HepG2 (cell line): ENCODE results near the gene IL1B. TPM values are rescaled to one million over a fixed set of nuclear protein-coding genes. Genes with fewer than 3 reads are reported as not detected.

Experiments used
- EEA1 ChIP-seq: sonication (generic); formaldehyde crosslinking; IDR thresholded peaks from 2 replicates; pipeline ENCODE4 v1.5.1; 2020; ENCODE audit warnings: mild to moderate bottlenecking, missing genetic modification reagents, borderline replicate concordance
- MAFF ChIP-seq: IDR thresholded peaks from 2 replicates; pipeline ENCODE4 v1.6.1; 2011; ENCODE audit warnings: low read depth, low read length, improper control_type of control experiment
- MED8 ChIP-seq: sonication (generic); formaldehyde crosslinking; IDR thresholded peaks from 2 replicates; pipeline ENCODE4 v1.8.1; 2023; ENCODE audit warnings: mild to moderate bottlenecking, missing genetic modification reagents; ENCODE audit not compliant: insufficient replicate concordance
- RFX5 ChIP-seq: IDR thresholded peaks from 2 replicates; pipeline ENCODE4 v1.6.1; 2011; ENCODE audit warnings: low read depth, low read length, improper control_type of control experiment
- SMARCE1 ChIP-seq: fragments of 450-650 bp; IDR thresholded peaks from 2 replicates; pipeline ENCODE4 v1.6.1; 2017; ENCODE audit warnings: borderline replicate concordance
- TBX3 ChIP-seq: fragments of 450-650 bp; IDR thresholded peaks from 2 replicates; pipeline ENCODE4 v1.6.1; 2017; ENCODE audit warnings: antibody characterized with exemption, mild to moderate bottlenecking, inconsistent platforms, borderline replicate concordance
- ZNF775 ChIP-seq: sonication (generic); formaldehyde crosslinking; IDR thresholded peaks from 2 replicates; pipeline ENCODE4 v1.4.0; 2020; ENCODE audit warnings: missing genetic modification reagents, mild to moderate bottlenecking, moderate library complexity, borderline replicate concordance
- ZNF816 ChIP-seq: sonication (generic); formaldehyde crosslinking; IDR thresholded peaks from 2 replicates; pipeline ENCODE4 v1.8.0; 2022; ENCODE audit warnings: missing genetic modification reagents, mild to moderate bottlenecking, borderline replicate concordance
- ZSCAN31 ChIP-seq: sonication (generic); formaldehyde crosslinking; IDR thresholded peaks from 2 replicates; pipeline ENCODE4 v1.5.0; 2020; ENCODE audit warnings: low read depth, mild to moderate bottlenecking, missing genetic modification reagents
- polyA plus RNA-seq, 8 experiments: library from polyadenylated mRNA; depleted of rRNA in 3 of 8; stranded (reverse) in 7 of 8; unstranded in 1 of 8; fragments of >200 nt; fragmentation: Illumina TruSeq in 4 of 8; extraction: Trizol in 4 of 8; gene quantifications; 2 replicates each; pipeline versions ENCODE4 v1.2.1 to v1.2.3, GENCODE V29; 2011 to 2016; ENCODE audit warnings: low read depth in 4 of 8, missing spikeins in 1 of 8, mixed read lengths in 1 of 8; ENCODE audit not compliant: insufficient read depth in 1 of 8
- total RNA-seq, 5 experiments: library from RNA; depleted of rRNA; stranded (reverse); fragments of >200 nt; fragmentation: Illumina TruSeq; extraction: Trizol; gene quantifications; 2 replicates each; pipeline ENCODE4 v1.2.3, GENCODE V29; 2016; ENCODE audit warnings: low read depth in 1 of 5
- TF ChIP-seq, protein P1 (sequence below): sonication (generic); formaldehyde crosslinking; IDR thresholded peaks from 2 replicates; pipeline ENCODE4 v1.9.0; 2021; ENCODE audit warnings: missing genetic modification reagents, borderline replicate concordance
- TF ChIP-seq, protein P2 (sequence below): sonication (generic); formaldehyde crosslinking; IDR thresholded peaks from 2 replicates; pipeline ENCODE4 v1.8.0; 2022; ENCODE audit warnings: low read depth, missing genetic modification reagents
- TF ChIP-seq, protein P3 (sequence below), 2 experiments: sonication (generic) in 1 of 2; formaldehyde crosslinking in 1 of 2; IDR thresholded peaks; 2 replicates each; pipeline versions ENCODE4 v1.4.0 to v1.6.1; 2016 to 2020; ENCODE audit warnings: borderline replicate concordance in 1 of 2, low read depth in 1 of 2, mild to moderate bottlenecking in 1 of 2, missing genetic modification reagents in 1 of 2
- TF ChIP-seq, protein P4 (sequence below): IDR thresholded peaks from 2 replicates; pipeline ENCODE4 v1.6.1; 2016; ENCODE audit warnings: mild to moderate bottlenecking
- TF ChIP-seq, protein P5 (sequence below), 2 experiments: IDR thresholded peaks; 2 replicates each; pipeline ENCODE4 v1.6.1; 2011 to 2012; ENCODE audit warnings: low read length in 2 of 2, borderline replicate concordance in 1 of 2, low read depth in 1 of 2, mild to moderate bottlenecking in 1 of 2, moderate library complexity in 1 of 2

The IL1B gene
- total and polyA plus RNA-seq, 2 of the 13 experiments (the other 11 are each of a cell fraction or from before 2014, with no cell fraction given): 0.18 TPM; not detected in 1

DNA sequence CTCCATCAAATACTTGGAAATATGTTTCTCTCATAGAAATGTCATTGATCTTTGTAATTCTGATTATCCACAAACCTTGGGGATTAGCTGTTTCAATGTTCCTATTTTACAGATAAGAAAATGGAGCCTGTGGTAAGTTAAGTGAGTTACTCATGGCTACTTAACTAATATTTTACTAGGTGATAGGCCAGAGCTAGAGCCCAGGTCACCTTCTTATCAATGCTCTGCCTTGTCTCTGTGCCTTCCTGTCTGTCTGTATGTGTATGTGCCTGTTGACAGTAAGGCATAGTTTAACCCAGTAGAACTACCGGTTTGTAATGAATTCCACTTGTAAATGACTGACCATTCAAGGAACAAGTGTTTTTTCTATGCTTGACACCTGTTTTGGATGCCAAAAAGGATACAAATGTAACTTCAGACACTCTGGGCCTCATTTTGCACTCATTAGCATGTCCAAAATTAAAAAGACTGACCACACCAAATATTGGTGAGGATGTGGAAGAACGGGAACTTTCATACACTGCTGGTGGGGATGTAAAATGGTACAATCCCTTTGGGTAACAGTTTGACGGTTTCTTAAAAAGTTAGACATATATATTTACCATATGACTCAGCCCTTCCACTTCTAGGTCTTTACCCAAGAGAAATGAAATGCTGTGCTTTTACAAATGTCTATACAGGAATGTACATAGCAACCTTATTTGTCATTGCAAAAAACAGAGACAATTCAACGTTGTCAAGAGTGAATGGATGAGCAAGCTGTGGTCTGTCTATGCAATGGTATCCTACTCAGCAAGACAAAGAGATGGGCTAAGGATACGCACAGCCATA is 32.7 kb downstream of the IL1B start (continued):
- no peak for TF ChIP-seq EEA1 (CRISPR knock-in tag)
- TF ChIP-seq MED8 (CRISPR knock-in tag): no peak
- TF ChIP-seq, protein P1, sequence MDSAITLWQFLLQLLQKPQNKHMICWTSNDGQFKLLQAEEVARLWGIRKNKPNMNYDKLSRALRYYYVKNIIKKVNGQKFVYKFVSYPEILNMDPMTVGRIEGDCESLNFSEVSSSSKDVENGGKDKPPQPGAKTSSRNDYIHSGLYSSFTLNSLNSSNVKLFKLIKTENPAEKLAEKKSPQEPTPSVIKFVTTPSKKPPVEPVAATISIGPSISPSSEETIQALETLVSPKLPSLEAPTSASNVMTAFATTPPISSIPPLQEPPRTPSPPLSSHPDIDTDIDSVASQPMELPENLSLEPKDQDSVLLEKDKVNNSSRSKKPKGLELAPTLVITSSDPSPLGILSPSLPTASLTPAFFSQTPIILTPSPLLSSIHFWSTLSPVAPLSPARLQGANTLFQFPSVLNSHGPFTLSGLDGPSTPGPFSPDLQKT (CRISPR knock-in tag): no peak
- 0 out of 2 replicates have a peak, but pooled peaks have one; percentile 26 for TF ChIP-seq SMARCE1
- TF ChIP-seq ZNF816 (CRISPR knock-in tag): peak; percentile 42; the same call in 1 of the 2 replicates
- TF ChIP-seq, protein P2, sequence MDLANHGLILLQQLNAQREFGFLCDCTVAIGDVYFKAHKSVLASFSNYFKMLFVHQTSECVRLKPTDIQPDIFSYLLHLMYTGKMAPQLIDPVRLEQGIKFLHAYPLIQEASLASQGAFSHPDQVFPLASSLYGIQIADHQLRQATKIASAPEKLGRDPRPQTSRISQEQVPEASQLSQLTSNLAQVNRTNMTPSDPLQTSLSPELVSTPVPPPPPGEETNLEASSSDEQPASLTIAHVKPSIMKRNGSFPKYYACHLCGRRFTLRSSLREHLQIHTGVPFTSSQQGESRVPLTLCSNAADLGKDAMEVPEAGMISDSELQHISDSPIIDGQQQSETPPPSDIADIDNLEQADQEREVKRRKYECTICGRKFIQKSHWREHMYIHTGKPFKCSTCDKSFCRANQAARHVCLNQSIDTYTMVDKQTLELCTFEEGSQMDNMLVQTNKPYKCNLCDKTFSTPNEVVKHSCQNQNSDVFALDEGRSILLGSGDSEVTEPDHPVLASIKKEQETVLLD (CRISPR knock-in tag): no peak
- TF ChIP-seq, protein P3, sequence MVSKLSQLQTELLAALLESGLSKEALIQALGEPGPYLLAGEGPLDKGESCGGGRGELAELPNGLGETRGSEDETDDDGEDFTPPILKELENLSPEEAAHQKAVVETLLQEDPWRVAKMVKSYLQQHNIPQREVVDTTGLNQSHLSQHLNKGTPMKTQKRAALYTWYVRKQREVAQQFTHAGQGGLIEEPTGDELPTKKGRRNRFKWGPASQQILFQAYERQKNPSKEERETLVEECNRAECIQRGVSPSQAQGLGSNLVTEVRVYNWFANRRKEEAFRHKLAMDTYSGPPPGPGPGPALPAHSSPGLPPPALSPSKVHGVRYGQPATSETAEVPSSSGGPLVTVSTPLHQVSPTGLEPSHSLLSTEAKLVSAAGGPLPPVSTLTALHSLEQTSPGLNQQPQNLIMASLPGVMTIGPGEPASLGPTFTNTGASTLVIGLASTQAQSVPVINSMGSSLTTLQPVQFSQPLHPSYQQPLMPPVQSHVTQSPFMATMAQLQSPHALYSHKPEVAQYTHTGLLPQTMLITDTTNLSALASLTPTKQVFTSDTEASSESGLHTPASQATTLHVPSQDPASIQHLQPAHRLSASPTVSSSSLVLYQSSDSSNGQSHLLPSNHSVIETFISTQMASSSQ (IDR thresholded peaks at IDR 0.05; ENCODE audit: low read depth): 0 out of 2 replicates have a peak, but pooled peaks have one; percentile 12
- TF ChIP-seq, protein P3 (CRISPR knock-in tag; IDR thresholded peaks at IDR 0.05; ENCODE audit: borderline replicate concordance): peak; percentile 49; the same call in 1 of the 2 replicates
- TF ChIP-seq TBX3: peak; percentile 70; the same call in 1 of the 2 replicates
- peak; percentile 80 for TF ChIP-seq MAFF
- TF ChIP-seq ZSCAN31: no peak
- no peak for TF ChIP-seq ZNF775 (CRISPR knock-in tag)
- TF ChIP-seq, protein P4, sequence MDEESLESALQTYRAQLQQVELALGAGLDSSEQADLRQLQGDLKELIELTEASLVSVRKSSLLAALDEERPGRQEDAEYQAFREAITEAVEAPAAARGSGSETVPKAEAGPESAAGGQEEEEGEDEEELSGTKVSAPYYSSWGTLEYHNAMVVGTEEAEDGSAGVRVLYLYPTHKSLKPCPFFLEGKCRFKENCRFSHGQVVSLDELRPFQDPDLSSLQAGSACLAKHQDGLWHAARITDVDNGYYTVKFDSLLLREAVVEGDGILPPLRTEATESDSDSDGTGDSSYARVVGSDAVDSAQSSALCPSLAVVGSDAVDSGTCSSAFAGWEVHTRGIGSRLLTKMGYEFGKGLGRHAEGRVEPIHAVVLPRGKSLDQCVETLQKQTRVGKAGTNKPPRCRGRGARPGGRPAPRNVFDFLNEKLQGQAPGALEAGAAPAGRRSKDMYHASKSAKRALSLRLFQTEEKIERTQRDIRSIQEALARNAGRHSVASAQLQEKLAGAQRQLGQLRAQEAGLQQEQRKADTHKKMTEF (CRISPR knock-in tag): peak; percentile 65; the same call in 1 of the 2 replicates
- TF ChIP-seq RFX5: peak; percentile 79; the same call in 1 of the 2 replicates
- TF ChIP-seq, protein P5, sequence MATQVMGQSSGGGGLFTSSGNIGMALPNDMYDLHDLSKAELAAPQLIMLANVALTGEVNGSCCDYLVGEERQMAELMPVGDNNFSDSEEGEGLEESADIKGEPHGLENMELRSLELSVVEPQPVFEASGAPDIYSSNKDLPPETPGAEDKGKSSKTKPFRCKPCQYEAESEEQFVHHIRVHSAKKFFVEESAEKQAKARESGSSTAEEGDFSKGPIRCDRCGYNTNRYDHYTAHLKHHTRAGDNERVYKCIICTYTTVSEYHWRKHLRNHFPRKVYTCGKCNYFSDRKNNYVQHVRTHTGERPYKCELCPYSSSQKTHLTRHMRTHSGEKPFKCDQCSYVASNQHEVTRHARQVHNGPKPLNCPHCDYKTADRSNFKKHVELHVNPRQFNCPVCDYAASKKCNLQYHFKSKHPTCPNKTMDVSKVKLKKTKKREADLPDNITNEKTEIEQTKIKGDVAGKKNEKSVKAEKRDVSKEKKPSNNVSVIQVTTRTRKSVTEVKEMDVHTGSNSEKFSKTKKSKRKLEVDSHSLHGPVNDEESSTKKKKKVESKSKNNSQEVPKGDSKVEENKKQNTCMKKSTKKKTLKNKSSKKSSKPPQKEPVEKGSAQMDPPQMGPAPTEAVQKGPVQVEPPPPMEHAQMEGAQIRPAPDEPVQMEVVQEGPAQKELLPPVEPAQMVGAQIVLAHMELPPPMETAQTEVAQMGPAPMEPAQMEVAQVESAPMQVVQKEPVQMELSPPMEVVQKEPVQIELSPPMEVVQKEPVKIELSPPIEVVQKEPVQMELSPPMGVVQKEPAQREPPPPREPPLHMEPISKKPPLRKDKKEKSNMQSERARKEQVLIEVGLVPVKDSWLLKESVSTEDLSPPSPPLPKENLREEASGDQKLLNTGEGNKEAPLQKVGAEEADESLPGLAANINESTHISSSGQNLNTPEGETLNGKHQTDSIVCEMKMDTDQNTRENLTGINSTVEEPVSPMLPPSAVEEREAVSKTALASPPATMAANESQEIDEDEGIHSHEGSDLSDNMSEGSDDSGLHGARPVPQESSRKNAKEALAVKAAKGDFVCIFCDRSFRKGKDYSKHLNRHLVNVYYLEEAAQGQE (IDR thresholded peaks at IDR 0.05; ENCODE audit: borderline replicate concordance in 1 of 2, low read depth in 1 of 2, low read length in 2 of 2): 0 out of 4 replicates have a peak, but pooled peaks of 1 of the 2 experiments have one; percentile 9
